ENCODE results near the gene IL15.
"Not testable (repeated sequence)": the region's sequence is repeated elsewhere in the genome, so short reads cannot be mapped to it uniquely, and the experiment has no call there.

The IL15 gene

DNA sequence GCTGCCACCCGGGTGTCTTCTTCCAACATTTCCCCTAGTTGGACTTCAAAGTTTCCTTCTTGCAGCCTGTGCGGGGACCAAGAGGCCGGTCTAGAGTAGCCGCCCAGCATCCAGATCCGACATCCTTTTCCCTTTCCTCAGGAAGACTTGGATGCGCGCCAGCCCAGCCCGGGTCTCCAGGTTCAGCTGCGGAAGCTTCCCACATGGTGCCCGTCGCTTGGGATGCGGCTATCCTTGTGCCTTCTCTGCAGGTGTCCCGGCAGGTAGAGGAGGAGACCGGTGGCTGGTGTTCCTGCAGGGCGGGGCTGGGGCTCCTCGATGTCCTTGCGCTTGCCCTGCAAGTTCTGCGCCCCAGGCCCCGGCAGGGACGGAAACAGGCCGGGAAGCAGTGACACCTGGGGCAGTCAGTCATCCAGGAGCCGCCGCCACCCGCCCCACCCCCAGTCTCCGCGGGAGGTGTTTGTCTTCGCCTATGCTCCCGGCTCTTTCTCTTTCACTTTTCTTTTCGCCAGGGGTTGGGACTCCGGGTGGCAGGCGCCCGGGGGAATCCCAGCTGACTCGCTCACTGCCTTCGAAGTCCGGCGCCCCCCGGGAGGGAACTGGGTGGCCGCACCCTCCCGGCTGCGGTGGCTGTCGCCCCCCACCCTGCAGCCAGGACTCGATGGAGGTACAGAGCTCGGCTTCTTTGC lies at the start of gene IL15:
IL15 (plus strand) TSS at position 502 of the 689 bp plus-strand sequence. CDS start 82,882 bp downstream, outside the sequence.
- Histone ChIP-seq H3K4me1 (ENCODE audit: insufficient read depth, low read length) (no peaks in the 10 kb centered on the region), H3K9me3 (ENCODE audit: insufficient read depth, low read depth, low read length) (no peaks in the 10 kb centered on the region), H3K27me3 (ENCODE audit: insufficient read depth, low read length) (peaks cover 45% of the 10 kb centered on the region), H3K4me3 (ENCODE audit: low read length) (peak within 1 kb of the TSS; percentile 75), H3K27ac (ENCODE audit: low read length) (no peak within 1 kb of the TSS), H3K36me3 (ENCODE audit: insufficient read depth, low read depth, low read length) (no peaks in the 10 kb centered on the region), H3K9ac (ENCODE audit: low read depth, low read length) (no peak within 1 kb of the TSS)

GRCh38 chr4:141587897-141588296 lies 48.5 kb upstream of the IL15 start:
- H3K9me3 ChIP-seq (ENCODE audit: insufficient read depth, low read depth, low read length) = no peaks in the 10 kb centered on the region
- H3K9ac ChIP-seq (ENCODE audit: low read depth, low read length) = no peak overlapping the region
- H3K27me3 ChIP-seq (ENCODE audit: insufficient read depth, low read length) = no peaks in the 10 kb centered on the region
- no peaks in the 10 kb centered on the region for H3K36me3 ChIP-seq (ENCODE audit: insufficient read depth, low read depth, low read length)
- no peaks in the 10 kb centered on the region for H3K4me1 ChIP-seq (ENCODE audit: insufficient read depth, low read length)
- no peak overlapping the region for H3K4me3 ChIP-seq (ENCODE audit: low read length)
- no peak overlapping the region for H3K27ac ChIP-seq (ENCODE audit: low read length)

- Histone ChIP-seq H3K4me1 (ENCODE audit: insufficient read depth, low read length) (no peaks in the 10 kb centered on the region), H3K27ac (ENCODE audit: low read length) (no peak overlapping the region), H3K4me3 (ENCODE audit: low read length) (no peak overlapping the region), H3K9ac (ENCODE audit: low read depth, low read length) (no peak overlapping the region), H3K36me3 (ENCODE audit: insufficient read depth, low read depth, low read length) (no peaks in the 10 kb centered on the region), H3K27me3 (ENCODE audit: insufficient read depth, low read length) (no peaks in the 10 kb centered on the region), H3K9me3 (ENCODE audit: insufficient read depth, low read depth, low read length) (no peaks in the 10 kb centered on the region)
Observed at GRCh38 chr4:141595531-141595930, 40.9 kb upstream of the IL15 start.

- Histone ChIP-seq H3K27me3 (ENCODE audit: insufficient read depth, low read length) (no peaks in the 10 kb centered on the region), H3K27ac (ENCODE audit: low read length) (no peak overlapping the region), H3K36me3 (ENCODE audit: insufficient read depth, low read depth, low read length) (no peaks in the 10 kb centered on the region)
Observed at GRCh38 chr4:141599853-141600252, 36.5 kb upstream of the IL15 start.

DNA sequence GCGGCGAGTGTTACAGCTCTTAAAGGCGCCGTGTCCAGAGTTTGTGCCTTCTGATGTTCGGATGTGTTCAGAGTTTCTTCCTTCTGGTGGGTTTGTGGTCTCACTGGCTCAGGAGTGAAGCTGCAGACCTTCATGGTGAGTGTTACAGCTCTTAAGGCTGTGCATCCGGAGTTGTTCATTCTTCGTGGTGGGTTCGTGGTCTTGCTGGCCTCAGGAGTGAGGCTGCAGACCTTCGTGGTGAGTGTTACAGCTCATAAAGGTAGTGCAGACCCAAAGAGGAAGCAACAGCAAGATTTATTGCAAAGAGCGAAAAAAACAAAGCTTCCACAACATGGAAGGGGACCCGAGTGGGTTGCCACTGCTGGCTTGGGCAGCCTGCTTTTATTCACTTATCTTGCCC lies 31.7 kb upstream of the IL15 start:
- not testable (repeated sequence) for H3K27me3 ChIP-seq (ENCODE audit: insufficient read depth, low read length); H3K4me1 ChIP-seq (ENCODE audit: insufficient read depth, low read length); H3K27ac ChIP-seq (ENCODE audit: low read length); H3K9ac ChIP-seq (ENCODE audit: low read depth, low read length); H3K9me3 ChIP-seq (ENCODE audit: insufficient read depth, low read depth, low read length); H3K4me3 ChIP-seq (ENCODE audit: low read length); H3K36me3 ChIP-seq (ENCODE audit: insufficient read depth, low read depth, low read length)

More at GRCh38 chr4:141599853-141600252, 36.5 kb upstream of the IL15 start:
- Histone ChIP-seq H3K4me1 (ENCODE audit: insufficient read depth, low read length) (no peaks in the 10 kb centered on the region), H3K9me3 (ENCODE audit: insufficient read depth, low read depth, low read length) (no peaks in the 10 kb centered on the region), H3K9ac (ENCODE audit: low read depth, low read length) (no peak overlapping the region), H3K4me3 (ENCODE audit: low read length) (no peak overlapping the region)

- H3K27me3 ChIP-seq (ENCODE audit: insufficient read depth, low read length) = no peaks in the 10 kb centered on the region
Observed at GRCh38 chr4:141605425-141605856, 30.9 kb upstream of the IL15 start.

GRCh38 chr4:141609243-141609642 lies 27.1 kb upstream of the IL15 start:
- Histone ChIP-seq H3K27me3 (ENCODE audit: insufficient read depth, low read length) (no peaks in the 10 kb centered on the region), H3K9ac (ENCODE audit: low read depth, low read length) (no peak overlapping the region), H3K4me3 (ENCODE audit: low read length) (no peak overlapping the region), H3K27ac (ENCODE audit: low read length) (no peak overlapping the region), H3K36me3 (ENCODE audit: insufficient read depth, low read depth, low read length) (no peaks in the 10 kb centered on the region), H3K4me1 (ENCODE audit: insufficient read depth, low read length) (no peaks in the 10 kb centered on the region), H3K9me3 (ENCODE audit: insufficient read depth, low read depth, low read length) (no peaks in the 10 kb centered on the region)

More at GRCh38 chr4:141605425-141605856, 30.9 kb upstream of the IL15 start:
- no peaks in the 10 kb centered on the region for H3K36me3 ChIP-seq (ENCODE audit: insufficient read depth, low read depth, low read length)
- H3K4me1 ChIP-seq (ENCODE audit: insufficient read depth, low read length) = no peaks in the 10 kb centered on the region
- H3K9ac ChIP-seq (ENCODE audit: low read depth, low read length) = no peak overlapping the region
- no peaks in the 10 kb centered on the region for H3K9me3 ChIP-seq (ENCODE audit: insufficient read depth, low read depth, low read length)
- H3K4me3 ChIP-seq (ENCODE audit: low read length) = no peak overlapping the region
- H3K27ac ChIP-seq (ENCODE audit: low read length) = no peak overlapping the region

DNA sequence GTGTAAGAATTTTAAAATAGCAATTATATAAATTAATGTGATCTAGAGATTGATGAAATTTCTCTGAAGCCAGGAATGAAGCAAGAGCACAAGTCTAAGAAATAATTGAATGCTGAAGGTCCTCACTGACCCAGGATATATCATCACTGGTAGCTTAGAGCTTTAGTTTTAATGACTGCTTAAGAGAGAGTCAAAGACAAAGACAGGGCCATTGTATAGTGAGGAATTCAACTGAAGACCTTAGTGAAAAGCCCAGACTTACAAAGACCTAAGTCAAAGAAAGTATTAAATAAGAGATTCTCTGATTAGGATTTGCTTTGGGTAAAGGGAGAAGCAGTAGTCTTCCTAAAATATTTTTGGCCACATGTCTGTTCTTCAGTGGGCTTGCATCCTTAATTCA lies 26.0 kb upstream of the IL15 start:
- Histone ChIP-seq H3K4me3 (ENCODE audit: low read length) (no peak overlapping the region), H3K27me3 (ENCODE audit: insufficient read depth, low read length) (no peaks in the 10 kb centered on the region), H3K4me1 (ENCODE audit: insufficient read depth, low read length) (no peaks in the 10 kb centered on the region), H3K9me3 (ENCODE audit: insufficient read depth, low read depth, low read length) (no peaks in the 10 kb centered on the region), H3K36me3 (ENCODE audit: insufficient read depth, low read depth, low read length) (no peaks in the 10 kb centered on the region), H3K9ac (ENCODE audit: low read depth, low read length) (no peak overlapping the region), H3K27ac (ENCODE audit: low read length) (no peak overlapping the region)

GRCh38 chr4:141614878-141615586 lies 21.4 kb upstream of the IL15 start:
- H3K36me3 ChIP-seq (ENCODE audit: insufficient read depth, low read depth, low read length) = no peaks in the 10 kb centered on the region
- H3K27ac ChIP-seq (ENCODE audit: low read length) = no peak overlapping the region
- no peaks in the 10 kb centered on the region for H3K9me3 ChIP-seq (ENCODE audit: insufficient read depth, low read depth, low read length)
- no peak overlapping the region for H3K4me3 ChIP-seq (ENCODE audit: low read length)
- no peaks in the 10 kb centered on the region for H3K27me3 ChIP-seq (ENCODE audit: insufficient read depth, low read length)
- H3K9ac ChIP-seq (ENCODE audit: low read depth, low read length) = no peak overlapping the region
- H3K4me1 ChIP-seq (ENCODE audit: insufficient read depth, low read length) = no peaks in the 10 kb centered on the region

DNA sequence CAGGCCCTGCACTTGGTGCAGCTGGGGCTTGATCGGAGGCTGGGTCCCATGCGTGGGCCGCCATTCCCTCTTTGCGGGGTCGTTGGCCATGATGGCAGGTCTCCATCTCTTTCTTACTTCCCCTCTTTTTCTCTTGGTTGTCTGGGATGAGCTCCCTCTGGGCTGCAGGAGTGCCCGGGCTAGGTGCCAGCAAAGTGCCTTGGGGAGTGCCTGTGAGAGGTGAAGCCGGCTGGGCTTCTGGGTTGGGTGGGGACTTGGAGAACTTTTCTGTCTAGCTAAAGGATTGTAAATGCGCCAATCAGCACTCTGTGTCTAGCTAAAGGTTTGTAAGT lies 20.8 kb upstream of the IL15 start:
- H3K9ac ChIP-seq (ENCODE audit: low read depth, low read length); H3K27ac ChIP-seq (ENCODE audit: low read length): not testable (repeated sequence)

GRCh38 chr4:141620715-141621114 lies 15.7 kb upstream of the IL15 start:
- Histone ChIP-seq H3K27me3 (ENCODE audit: insufficient read depth, low read length) (no peaks in the 10 kb centered on the region), H3K4me3 (ENCODE audit: low read length) (no peak overlapping the region), H3K4me1 (ENCODE audit: insufficient read depth, low read length) (peaks cover 12% of the 10 kb centered on the region; the same call in 1 of the 2 replicates), H3K9me3 (ENCODE audit: insufficient read depth, low read depth, low read length) (no peaks in the 10 kb centered on the region), H3K9ac (ENCODE audit: low read depth, low read length) (no peak overlapping the region), H3K27ac (ENCODE audit: low read length) (no peak overlapping the region), H3K36me3 (ENCODE audit: insufficient read depth, low read depth, low read length) (no peaks in the 10 kb centered on the region)

More for the DNA sequence above, 20.8 kb upstream of the IL15 start:
- not testable (repeated sequence) for H3K27me3 ChIP-seq (ENCODE audit: insufficient read depth, low read length); H3K9me3 ChIP-seq (ENCODE audit: insufficient read depth, low read depth, low read length); H3K4me1 ChIP-seq (ENCODE audit: insufficient read depth, low read length); H3K4me3 ChIP-seq (ENCODE audit: low read length); H3K36me3 ChIP-seq (ENCODE audit: insufficient read depth, low read depth, low read length)

DNA sequence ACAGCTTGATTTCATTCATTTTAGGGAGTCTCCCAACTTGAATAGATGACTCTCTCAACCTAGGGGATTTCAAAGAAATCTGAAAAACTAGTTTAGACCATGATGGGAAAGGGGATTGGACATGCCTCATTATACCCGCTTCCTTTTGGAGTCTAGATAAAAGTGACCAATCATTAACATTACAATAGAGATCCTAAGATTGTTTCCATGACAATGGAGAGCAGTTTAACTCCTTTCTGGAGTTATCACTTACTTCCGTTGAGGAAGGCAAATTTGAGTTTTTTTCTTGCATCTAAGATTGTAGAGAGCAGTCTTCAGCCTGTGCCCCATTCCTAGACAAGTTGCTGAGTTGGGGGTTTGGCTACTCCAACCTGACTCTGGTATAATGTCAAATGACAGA lies 11.4 kb upstream of the IL15 start:
- Histone ChIP-seq H3K9ac (ENCODE audit: low read depth, low read length) (no peak overlapping the region), H3K4me1 (ENCODE audit: insufficient read depth, low read length) (peaks cover 16% of the 10 kb centered on the region; the same call in 1 of the 2 replicates), H3K9me3 (ENCODE audit: insufficient read depth, low read depth, low read length) (no peaks in the 10 kb centered on the region), H3K36me3 (ENCODE audit: insufficient read depth, low read depth, low read length) (no peaks in the 10 kb centered on the region), H3K27me3 (ENCODE audit: insufficient read depth, low read length) (no peaks in the 10 kb centered on the region), H3K27ac (ENCODE audit: low read length) (no peak overlapping the region), H3K4me3 (ENCODE audit: low read length) (0 out of 2 replicates have a peak overlapping the region, but pooled peaks have one; percentile 3)

Measured in iPS-20b (cell line).